Heart right ventricle (tissue), 16 donors: Measurements from ENCODE around the gene DENND1A. TPM values are rescaled to one million over a fixed set of nuclear protein-coding genes. Genes with fewer than 3 reads are reported as not detected.

ENCODE experiments used
- ATAC-seq, 8 donors: fragments of 200-7000 bp; cut with Tn5 transposase; one replicate each; pipeline ENCODE4 v1.9.1; 2020; ENCODE audit warnings: mild to moderate bottlenecking in 8 of 8, moderate library complexity in 8 of 8, moderate number of reproducible peaks in 1 of 8
- DNase-seq, 2 donors: peaks; one replicate each; pipeline ENCODE4 v3.0.0-alpha.2; 2020
- H3K27ac ChIP-seq, 10 donors: fragments of 200-600 bp; sonication (generic) in 2 of 10; one replicate each; pipeline versions ENCODE4 v1.5.0 to v1.8.0; 2020 to 2022; ENCODE audit warnings: mild to moderate bottlenecking in 3 of 10
- H3K27me3 ChIP-seq, 7 donors: fragments of 200-600 bp; one replicate each; pipeline ENCODE4 v1.8.0; 2021 to 2022; ENCODE audit warnings: mild to moderate bottlenecking in 2 of 7
- H3K36me3 ChIP-seq, 9 donors: fragments of 200-600 bp; sonication (generic) in 1 of 9; one replicate each; pipeline versions ENCODE4 v1.5.0 to v1.8.0; 2020 to 2022; ENCODE audit warnings: mild to moderate bottlenecking in 2 of 9
- H3K4me1 ChIP-seq, 9 donors: fragments of 200-600 bp; sonication (generic) in 1 of 9; one replicate each; pipeline versions ENCODE4 v1.5.0 to v1.8.0; 2020 to 2022; ENCODE audit warnings: mild to moderate bottlenecking in 4 of 9
- H3K4me3 ChIP-seq, 10 donors: fragments of 200-600 bp; sonication (generic) in 2 of 10; one replicate each; pipeline versions ENCODE4 v1.5.0 to v1.8.0; 2020 to 2022; ENCODE audit warnings: mild to moderate bottlenecking in 7 of 10, moderate library complexity in 2 of 10
- H3K9me3 ChIP-seq, 11 donors: fragments of 200-600 bp in 10 of 11; sonication (generic) in 2 of 11; one replicate each; pipeline versions ENCODE4 v1.5.0 to v1.8.0; 2013 to 2022; ENCODE audit warnings: mild to moderate bottlenecking in 2 of 11, control low read depth in 1 of 11, moderate library complexity in 1 of 11
- CTCF ChIP-seq, 9 donors: fragments of 200-600 bp; sonication (generic) in 2 of 9; IDR thresholded peaks; one replicate each; pipeline versions ENCODE4 v1.5.0 to v1.8.0; 2021 to 2022; ENCODE audit warnings: antibody characterized with exemption in 9 of 9, mild to moderate bottlenecking in 5 of 9, moderate library complexity in 1 of 9
- WGBS, 2 donors: extraction: QIAGEN DNeasy Blood & Tissue Kit; methylation state at CpG; one replicate each; pipeline ENCODE4 v1.1.7; 2013; ENCODE audit warnings: inconsistent platforms in 1 of 2; 5-methylcytosine and 5-hydroxymethylcytosine counted together
- intact Hi-C, 10 donors: fragments of 100-400 bp; cut with DNase I; formaldehyde crosslinking; loops; one replicate each; pipeline versions ENCODE4 v1.11.1 to v1.14.2; 2022
- polyA plus RNA-seq, 2 donors: library from polyadenylated mRNA; stranded (reverse); fragments of 200-250 nt; gene quantifications; one replicate each; pipeline ENCODE4 v1.2.3, GENCODE V29; 2013
- total RNA-seq, 10 donors: library from RNA; stranded (reverse); fragmentation: NEBNext Ultra II Directional in 3 of 10; extraction: Animal tissue kit (Norgen Biotek cat#: 25700) in 3 of 10; gene quantifications; one replicate each; pipeline versions ENCODE4 v1.2.1 to v1.2.4, GENCODE V29; 2021 to 2023
- donor health status: Arrhythmogenic right ventricular cardiomyopathy.
- donor health status: ischemic (EF 13 %, LVEDD 7.1; RV severe dilation, severe dysfunction).
- donor health status: healthy with polysubstance abuse.
- donor health status: DM: no; HTN: yes; CAD: no.
- donor health status: DM: no; HTN: no; CAD: no.
- donor health status: ischemic (EF 25% LVEDD 6.9; RV normal size, moderate dysfunction).
- donor health status: ischemic (EF 25% LVEDD 5.7; RV mildly dilated, moderate dysfunction).
- donor health status: healthy.
- donor health status: DM: yes; HTN: yes; CAD: no.
- donor health status: Ischemic cardiomyopathy.
- donor health status: ischemic (EF 35%, LVEDD 5.7; RV mildly dilated, moderate dysfunction).
- donor health status: nonischemic (EF 11% LVEDD 7.7; RV severe dilation, severe dysfunction).
- donor health status: DM: yes; HTN: yes; CAD: no.
- donor health status: PGD.
- donor health status: ischemic (EF 29% LVEDD 5.4; RV normal size, mild dysfunction).
- donor health status: nonischemic (EF 23%, LVEDD 6.1; RV moderate dilation, normal function).

DENND1A gene
- total and polyA plus RNA-seq, 12 donors = 7.3 to 19.6 (median 12.2) TPM

GRCh38 chr9:123614306-123615263 is 315.3 kb downstream of the DENND1A start:
- no peak overlapping the region for H3K27ac ChIP-seq
- TF ChIP-seq CTCF (IDR thresholded peaks at IDR 0.05) = no peak
- 92 to 94% methylated on average over 11 of the region's 11 CpGs for WGBS, 2 donors
- H3K9me3 ChIP-seq = no peaks in the 10 kb centered on the region
- H3K27me3 ChIP-seq = no peaks in the 10 kb centered on the region
- H3K4me1 ChIP-seq = peaks cover 0 to 21% (median 0%) of the 10 kb centered on the region in 9 donors
- no peak for ATAC-seq
- no peak for DNase-seq
- H3K4me3 ChIP-seq = no peak overlapping the region
- no peaks in the 10 kb centered on the region for H3K36me3 ChIP-seq
- intact Hi-C loops = no loop called here

- 36 to 58% methylated on average over 1 of the region's 1 CpG for WGBS, 2 donors
- no peak for DNase-seq
- peak in 3 of 8 donors; percentile 28 to 69 (median 58) for ATAC-seq
- H3K4me3 ChIP-seq = no peak overlapping the region
- no peak overlapping the region for H3K27ac ChIP-seq
- intact Hi-C loops = no loop called here
- H3K36me3 ChIP-seq = peaks cover 0 to 3% (median 0%) of the 10 kb centered on the region in 9 donors
- H3K27me3 ChIP-seq = no peaks in the 10 kb centered on the region
- TF ChIP-seq CTCF (IDR thresholded peaks at IDR 0.05) = no peak
- peaks cover 0 to 12% (median 0%) of the 10 kb centered on the region in 9 donors for H3K4me1 ChIP-seq
- H3K9me3 ChIP-seq = no peaks in the 10 kb centered on the region
Measured at GRCh38 chr9:123611226-123611625, 318.7 kb downstream of the DENND1A start.

- H3K4me1 ChIP-seq = peaks cover 0 to 12% (median 0%) of the 10 kb centered on the region in 9 donors
- DNase-seq = no peak
- intact Hi-C loops = loop anchor here in 1 of 10 donors (10.0 kb wide), 1 partner anchor 215 kb away; no protein-coding TSS in a partner anchor
- 92 to 94% methylated on average over 6 of the region's 6 CpGs for WGBS, 2 donors
- no peak for ATAC-seq
- H3K27me3 ChIP-seq = no peaks in the 10 kb centered on the region
- no peak overlapping the region for H3K27ac ChIP-seq
- H3K36me3 ChIP-seq = peaks cover 0 to 8% (median 0%) of the 10 kb centered on the region in 9 donors
- no peaks in the 10 kb centered on the region for H3K9me3 ChIP-seq
- TF ChIP-seq CTCF (IDR thresholded peaks at IDR 0.05) = no peak
- H3K4me3 ChIP-seq = no peak overlapping the region
Measured at GRCh38 chr9:123609844-123610243, 320.1 kb downstream of the DENND1A start.

GRCh38 chr9:123608104-123608503 is 321.8 kb downstream of the DENND1A start:
- H3K27me3 ChIP-seq = no peaks in the 10 kb centered on the region
- DNase-seq (no peak), ATAC-seq (no peak)
- intact Hi-C loops = loop anchor here in 1 of 10 donors (10.0 kb wide), 1 partner anchor 213 kb away; no protein-coding TSS in a partner anchor
- H3K36me3 ChIP-seq = peaks cover 0 to 11% (median 0%) of the 10 kb centered on the region in 9 donors
- H3K27ac ChIP-seq = no peak overlapping the region
- 91 to 94% methylated on average over 9 of the region's 9 CpGs for whole genome bisulfite sequencing, 2 donors
- no peak overlapping the region for H3K4me3 ChIP-seq
- H3K9me3 ChIP-seq = no peaks in the 10 kb centered on the region
- peaks cover 0 to 12% (median 0%) of the 10 kb centered on the region in 9 donors for H3K4me1 ChIP-seq
- TF ChIP-seq CTCF (IDR thresholded peaks at IDR 0.05) = no peak
